ENCODE data around the gene SEMA7A. TPM values are rescaled to one million over a fixed set of nuclear protein-coding genes. Genes with fewer than 3 reads are reported as not detected.
A peak's percentile ranks its signal among the peaks of the same experiment; 100 is the strongest.

The SEMA7A gene
- total RNA-seq, 4 donors from 2014 or later, result 0.20 to 5.6 (median 3.1) TPM

GRCh38 chr15:74438206-74438605 lies 4.4 kb upstream of the SEMA7A start:
- 50% methylated on average over 2 of the region's 2 CpGs; no CpG with 5 or more reads in 1 of the 2 donors for WGBS, 2 donors (ENCODE audit: low coverage in 1 of 2)
- no peak for DNase-seq
- Histone ChIP-seq H3K27me3 (peaks cover 10% of the 10 kb centered on the region), H3K4me1 (peaks cover 0 to 8% (median 5%) of the 10 kb centered on the region in 4 donors), H3K4me3 (no peak overlapping the region), H3K27ac (no peak overlapping the region), H3K9me3 (no peaks in the 10 kb centered on the region), H3K36me3 (no peaks in the 10 kb centered on the region)
- TF ChIP-seq POLR2AphosphoS5 (IDR thresholded peaks at IDR 0.05), result no peak
- TF ChIP-seq POLR2A (IDR thresholded peaks at IDR 0.05), result no peak
- TF ChIP-seq CTCF (IDR thresholded peaks at IDR 0.05), result no peak
- no peak for TF ChIP-seq EP300 (IDR thresholded peaks at IDR 0.05; ENCODE audit: low read depth)
- in situ Hi-C loops (cut with MboI; ENCODE audit: low pct_ligation_motif_present in 1 of 4, low pct_unique_long_range_greater_than_20kb in 1 of 4, low sequenced_read_pairs in 3 of 4) (loop anchor here in 3 of 4 donors (5.0 kb wide), 2 partner anchors 51 to 56 kb away; no protein-coding TSS in a partner anchor), intact Hi-C loops (cut with DNase I; ENCODE audit: low total_unique reads) (loop anchor here (5.0 kb wide), 1 partner anchor 51 kb away; no protein-coding TSS in a partner anchor)

- Histone ChIP-seq H3K4me3 (peak overlapping the region; percentile 41 to 74 (median 59)), H3K36me3 (no peaks in the 10 kb centered on the region), H3K9me3 (no peaks in the 10 kb centered on the region), H3K4me1 (peaks cover 0 to 17% (median 12%) of the 10 kb centered on the region in 4 donors), H3K27me3 (peaks cover 41% of the 10 kb centered on the region), H3K27ac (peak overlapping the region; percentile 39 to 74 (median 59))
- no peak for TF ChIP-seq EP300 (IDR thresholded peaks at IDR 0.05; ENCODE audit: low read depth)
- TF ChIP-seq CTCF (IDR thresholded peaks at IDR 0.05), result no peak
- TF ChIP-seq POLR2A (IDR thresholded peaks at IDR 0.05), result no peak
- no peak for TF ChIP-seq POLR2AphosphoS5 (IDR thresholded peaks at IDR 0.05)
- DNase-seq, result no peak
- in situ Hi-C loops (cut with MboI; ENCODE audit: low pct_ligation_motif_present in 1 of 4, low pct_unique_long_range_greater_than_20kb in 1 of 4, low sequenced_read_pairs in 3 of 4) (loop anchor here in 3 of 4 donors (5.0 kb wide), 2 partner anchors 47 to 52 kb away; no protein-coding TSS in a partner anchor), intact Hi-C loops (cut with DNase I; ENCODE audit: low total_unique reads) (loop anchor here (5.0 kb wide), 1 partner anchor 47 kb away; no protein-coding TSS in a partner anchor)
- WGBS, 2 donors (ENCODE audit: low coverage in 1 of 2), result 77% methylated on average over 15 of the region's 16 CpGs; no CpG with 5 or more reads in 1 of the 2 donors
Observed at GRCh38 chr15:74434263-74435136, 742 bp upstream of the SEMA7A start.

GRCh38 chr15:74432968-74433591 lies 678 bp downstream of the SEMA7A start:
- intact Hi-C loops (cut with DNase I; ENCODE audit: low total_unique reads), result no loop called here
- in situ Hi-C loops (cut with MboI; ENCODE audit: low pct_ligation_motif_present in 1 of 4, low pct_unique_long_range_greater_than_20kb in 1 of 4, low sequenced_read_pairs in 3 of 4), result no loop called here
- Histone ChIP-seq H3K36me3 (no peaks in the 10 kb centered on the region), H3K27me3 (peaks cover 41% of the 10 kb centered on the region), H3K9me3 (no peaks in the 10 kb centered on the region), H3K4me1 (peaks cover 0 to 17% (median 12%) of the 10 kb centered on the region in 4 donors), H3K27ac (peak overlapping the region; percentile 39 to 60 (median 58)), H3K4me3 (peak overlapping the region; percentile 41 to 74 (median 59))
- TF ChIP-seq POLR2AphosphoS5 (IDR thresholded peaks at IDR 0.05), result no peak
- no peak for TF ChIP-seq POLR2A (IDR thresholded peaks at IDR 0.05)
- 3% methylated on average over 28 of the region's 64 CpGs; no CpG with 5 or more reads in 1 of the 2 donors for WGBS, 2 donors (ENCODE audit: low coverage in 1 of 2)
- no peak for DNase-seq

- no peak for DNase-seq
- Histone ChIP-seq H3K36me3 (no peaks in the 10 kb centered on the region), H3K4me3 (peak overlapping the region in 3 of 4 donors; percentile 41 to 74 (median 61)), H3K9me3 (no peaks in the 10 kb centered on the region), H3K27me3 (peaks cover 41% of the 10 kb centered on the region), H3K4me1 (peaks cover 0 to 17% (median 12%) of the 10 kb centered on the region in 4 donors), H3K27ac (peak overlapping the region in 2 of 4 donors; percentile 58 to 60)
- intact Hi-C loops (cut with DNase I; ENCODE audit: low total_unique reads), result no loop called here
- 21% methylated on average over 19 of the region's 21 CpGs; no CpG with 5 or more reads in 1 of the 2 donors for WGBS, 2 donors (ENCODE audit: low coverage in 1 of 2)
- in situ Hi-C loops (cut with MboI; ENCODE audit: low pct_ligation_motif_present in 1 of 4, low pct_unique_long_range_greater_than_20kb in 1 of 4, low sequenced_read_pairs in 3 of 4), result no loop called here
- TF ChIP-seq EP300 (IDR thresholded peaks at IDR 0.05; ENCODE audit: low read depth), result no peak
- no peak for TF ChIP-seq POLR2A (IDR thresholded peaks at IDR 0.05)
- TF ChIP-seq POLR2AphosphoS5 (IDR thresholded peaks at IDR 0.05), result no peak
- TF ChIP-seq CTCF (IDR thresholded peaks at IDR 0.05), result no peak
Observed at GRCh38 chr15:74432271-74432967, 1.3 kb downstream of the SEMA7A start.

Measured in transverse colon (tissue), 4 donors.